HEK293 (cell line): ENCODE measurements around the gene RHOV.
A peak's percentile ranks its signal among the peaks of the same experiment; 100 is the strongest.

ENCODE experiments used
- BCL11A ChIP-seq: fragments of 450-650 bp; formaldehyde crosslinking; IDR thresholded peaks from 2 replicates; pipeline ENCODE4 v1.5.1; 2016; ENCODE audit warnings: low read depth, missing biosample characterization, missing genetic modification characterization
- GLI2 ChIP-seq: fragments of 450-650 bp; formaldehyde crosslinking; IDR thresholded peaks from 2 replicates; pipeline ENCODE4; 2017; ENCODE audit warnings: missing biosample characterization, missing genetic modification characterization, low read depth, borderline replicate concordance
- GLIS2 ChIP-seq: fragments of 450-650 bp; formaldehyde crosslinking; IDR thresholded peaks from 2 replicates; pipeline ENCODE4 v1.5.1; 2016; ENCODE audit warnings: missing biosample characterization, missing genetic modification characterization
- IKZF3 ChIP-seq: fragments of 450-650 bp; IDR thresholded peaks from 2 replicates; pipeline ENCODE4 v1.5.0; 2018; ENCODE audit warnings: missing biosample characterization, mild to moderate bottlenecking, missing genetic modification characterization, moderate library complexity
- INSM2 ChIP-seq: fragments of 450-650 bp; formaldehyde crosslinking; IDR thresholded peaks from 2 replicates; pipeline ENCODE4 v1.5.1; 2016; ENCODE audit warnings: missing biosample characterization, missing genetic modification characterization
- PRDM10 ChIP-seq: fragments of 450-650 bp; formaldehyde crosslinking; IDR thresholded peaks from 2 replicates; pipeline ENCODE4 v1.5.1; 2016; ENCODE audit warnings: missing biosample characterization, missing genetic modification characterization
- SCRT1 ChIP-seq: fragments of 450-650 bp; formaldehyde crosslinking; IDR thresholded peaks from 2 replicates; pipeline ENCODE4 v1.5.1; 2016; ENCODE audit warnings: missing biosample characterization, missing genetic modification characterization, borderline replicate concordance
- ZBTB48 ChIP-seq: fragments of 450-650 bp; formaldehyde crosslinking; IDR thresholded peaks from 2 replicates; pipeline ENCODE4 v1.5.1; 2016; ENCODE audit warnings: missing biosample characterization, missing genetic modification characterization
- ZBTB7A ChIP-seq: fragments of 450-650 bp; formaldehyde crosslinking; IDR thresholded peaks from 2 replicates; pipeline ENCODE4 v1.5.1; 2016; ENCODE audit warnings: low read depth, missing biosample characterization, missing genetic modification characterization
- ZNF155 ChIP-seq: fragments of 450-650 bp; formaldehyde crosslinking; IDR thresholded peaks from 2 replicates; pipeline ENCODE4 v1.5.1; 2016; ENCODE audit warnings: missing biosample characterization, missing genetic modification characterization
- ZNF19 ChIP-seq: fragments of 450-650 bp; formaldehyde crosslinking; IDR thresholded peaks from 2 replicates; pipeline ENCODE4; 2016; ENCODE audit warnings: missing biosample characterization, missing genetic modification characterization, low read depth
- ZNF2 ChIP-seq: fragments of 450-650 bp; formaldehyde crosslinking; IDR thresholded peaks from 2 replicates; pipeline ENCODE4 v1.5.1; 2016; ENCODE audit warnings: missing biosample characterization, missing genetic modification characterization
- ZNF221 ChIP-seq: fragments of 450-650 bp; formaldehyde crosslinking; IDR thresholded peaks from 2 replicates; pipeline ENCODE4 v1.5.1; 2017; ENCODE audit warnings: missing biosample characterization, missing genetic modification characterization, borderline replicate concordance
- ZNF24 ChIP-seq: fragments of 450-650 bp; formaldehyde crosslinking; IDR thresholded peaks from 2 replicates; pipeline ENCODE4 v1.5.1; 2016; ENCODE audit warnings: missing biosample characterization, missing genetic modification characterization
- ZNF302 ChIP-seq: fragments of 450-650 bp; formaldehyde crosslinking; IDR thresholded peaks from 2 replicates; pipeline ENCODE4 v1.5.1; 2016; ENCODE audit warnings: missing biosample characterization, missing genetic modification characterization, low read depth
- ZNF37A ChIP-seq: fragments of 450-650 bp; IDR thresholded peaks from 2 replicates; pipeline ENCODE4 v1.5.1; 2018; ENCODE audit warnings: missing biosample characterization, missing genetic modification characterization
- ZNF544 ChIP-seq: fragments of 450-650 bp; formaldehyde crosslinking; IDR thresholded peaks from 2 replicates; pipeline ENCODE4 v1.5.0; 2017; ENCODE audit warnings: missing biosample characterization, missing genetic modification characterization
- ZNF549 ChIP-seq: fragments of 450-650 bp; IDR thresholded peaks from 2 replicates; pipeline ENCODE4 v1.5.1; 2018; ENCODE audit warnings: missing biosample characterization, missing genetic modification characterization, mild to moderate bottlenecking, inconsistent platforms, moderate library complexity
- ZNF555 ChIP-seq: fragments of 450-650 bp; formaldehyde crosslinking; conservative IDR thresholded peaks from 2 replicates; pipeline ENCODE4 v1.5.1; 2017; ENCODE audit warnings: missing biosample characterization, mild to moderate bottlenecking, missing genetic modification characterization, inconsistent platforms
- ZNF596 ChIP-seq: fragments of 450-650 bp; IDR thresholded peaks from 2 replicates; pipeline ENCODE4 v1.5.0; 2018; ENCODE audit warnings: missing biosample characterization, mild to moderate bottlenecking, missing genetic modification characterization, moderate library complexity
- ZNF629 ChIP-seq: fragments of 450-650 bp; formaldehyde crosslinking; IDR thresholded peaks from 2 replicates; pipeline ENCODE4 v1.5.1; 2017; ENCODE audit warnings: missing biosample characterization, missing genetic modification characterization
- ZNF639 ChIP-seq: fragments of 450-650 bp; formaldehyde crosslinking; IDR thresholded peaks from 2 replicates; pipeline ENCODE4 v1.5.1; 2016; ENCODE audit warnings: missing biosample characterization, missing genetic modification characterization
- ZNF654 ChIP-seq: fragments of 450-650 bp; formaldehyde crosslinking; IDR thresholded peaks from 2 replicates; pipeline ENCODE4 v1.5.1; 2016; ENCODE audit warnings: low read depth, missing biosample characterization, missing genetic modification characterization
- ZNF664 ChIP-seq: fragments of 450-650 bp; formaldehyde crosslinking; IDR thresholded peaks from 2 replicates; pipeline ENCODE4 v1.5.1; 2016; ENCODE audit warnings: missing biosample characterization, missing genetic modification characterization
- ZNF707 ChIP-seq: fragments of 450-650 bp; formaldehyde crosslinking; IDR thresholded peaks from 2 replicates; pipeline ENCODE4 v1.5.1; 2016; ENCODE audit warnings: missing biosample characterization, missing genetic modification characterization
- ZNF768 ChIP-seq: fragments of 450-650 bp; formaldehyde crosslinking; IDR thresholded peaks from 2 replicates; pipeline ENCODE4 v1.5.1; 2018; ENCODE audit warnings: missing biosample characterization, mild to moderate bottlenecking, missing genetic modification characterization
- ZNF791 ChIP-seq: fragments of 450-650 bp; formaldehyde crosslinking; IDR thresholded peaks from 2 replicates; pipeline ENCODE4 v1.5.1; 2016; ENCODE audit warnings: missing biosample characterization, missing genetic modification characterization
- ZXDB ChIP-seq: fragments of 450-650 bp; formaldehyde crosslinking; IDR thresholded peaks from 2 replicates; pipeline ENCODE4 v1.5.1; 2016; ENCODE audit warnings: missing biosample characterization, missing genetic modification characterization
- TF ChIP-seq, protein P1 (sequence below): fragments of 450-650 bp; formaldehyde crosslinking; optimal IDR thresholded peaks from 2 replicates; pipeline ENCODE3; 2016; ENCODE audit warnings: missing biosample characterization, mild to moderate bottlenecking, missing genetic modification characterization
- TF ChIP-seq, protein P2 (sequence below): fragments of 450-650 bp; formaldehyde crosslinking; IDR thresholded peaks from 2 replicates; pipeline ENCODE4 v1.5.1; 2016; ENCODE audit warnings: missing biosample characterization, missing genetic modification characterization

Gene RHOV

DNA sequence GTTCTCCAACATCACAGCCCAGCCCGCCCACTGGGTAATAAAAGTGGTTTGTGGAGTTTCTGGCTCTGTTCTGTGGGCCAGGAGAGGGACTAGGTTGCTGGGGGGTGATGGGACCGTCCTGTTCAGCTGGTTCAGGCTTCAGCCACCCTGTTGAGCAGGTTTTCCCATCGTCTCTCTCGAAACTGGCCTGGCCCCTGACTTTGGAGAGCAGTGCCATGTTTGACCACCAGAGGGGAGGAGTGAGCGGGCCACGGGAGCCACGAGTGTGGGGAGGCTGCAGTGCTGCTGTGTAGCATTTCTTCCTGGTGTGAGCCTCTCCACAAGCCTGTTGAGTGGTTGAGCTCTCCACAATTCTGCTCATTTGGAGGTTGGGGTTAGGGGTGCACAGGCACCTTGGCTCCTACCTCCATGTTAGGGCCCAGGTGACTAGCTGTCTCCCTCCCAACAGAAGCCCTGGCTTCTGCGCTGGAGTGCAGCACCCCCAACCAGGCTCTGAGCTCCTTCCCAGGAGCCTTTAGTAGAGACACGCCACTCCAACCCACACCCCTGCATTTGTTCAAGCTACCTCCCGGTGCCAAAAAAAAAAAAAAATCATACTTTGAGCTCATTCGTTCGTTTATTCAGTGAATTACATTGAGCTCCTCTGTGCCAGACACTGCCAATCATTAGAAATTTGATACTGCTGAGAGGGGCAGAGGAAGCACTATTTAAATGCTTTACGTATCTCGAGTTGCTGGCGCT lies 16.3 kb downstream of the RHOV start (continued):
- no peak for TF ChIP-seq ZNF544 (tag by site-specific recombination)
- TF ChIP-seq BCL11A (tag by site-specific recombination) = no peak
- TF ChIP-seq ZBTB48 (tag by site-specific recombination) = 0 out of 2 replicates have a peak, but pooled peaks have one; percentile 64
- TF ChIP-seq ZXDB (tag by site-specific recombination) = no peak
- TF ChIP-seq IKZF3 (tag by site-specific recombination) = no peak
- TF ChIP-seq ZNF664 (tag by site-specific recombination) = no peak
- TF ChIP-seq ZNF629 (tag by site-specific recombination) = 0 out of 2 replicates have a peak, but pooled peaks have one; percentile 15
- no peak for TF ChIP-seq ZNF37A (tag by site-specific recombination)
- TF ChIP-seq GLIS2 = peak; percentile 69; the same call in 1 of the 2 replicates
- no peak for TF ChIP-seq ZNF639 (tag by site-specific recombination)
- TF ChIP-seq, protein P1, sequence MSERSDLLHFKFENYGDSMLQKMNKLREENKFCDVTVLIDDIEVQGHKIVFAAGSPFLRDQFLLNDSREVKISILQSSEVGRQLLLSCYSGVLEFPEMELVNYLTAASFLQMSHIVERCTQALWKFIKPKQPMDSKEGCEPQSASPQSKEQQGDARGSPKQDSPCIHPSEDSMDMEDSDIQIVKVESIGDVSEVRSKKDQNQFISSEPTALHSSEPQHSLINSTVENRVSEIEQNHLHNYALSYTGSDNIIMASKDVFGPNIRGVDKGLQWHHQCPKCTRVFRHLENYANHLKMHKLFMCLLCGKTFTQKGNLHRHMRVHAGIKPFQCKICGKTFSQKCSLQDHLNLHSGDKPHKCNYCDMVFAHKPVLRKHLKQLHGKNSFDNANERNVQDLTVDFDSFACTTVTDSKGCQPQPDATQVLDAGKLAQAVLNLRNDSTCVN (tag by site-specific recombination) = no peak
- peak; percentile 98 for TF ChIP-seq ZNF24 (tag by site-specific recombination)
- no peak for TF ChIP-seq ZNF555 (tag by site-specific recombination)
- no peak for TF ChIP-seq ZNF549 (tag by site-specific recombination)
- TF ChIP-seq ZNF707 (tag by site-specific recombination) = no peak
- TF ChIP-seq ZNF2 (tag by site-specific recombination) = peak; percentile 70; the same call in 1 of the 2 replicates
- no peak for TF ChIP-seq ZNF768 (tag by site-specific recombination)
- peak; percentile 59 for TF ChIP-seq ZNF654
- TF ChIP-seq ZNF19 (tag by site-specific recombination) = no peak
- no peak for TF ChIP-seq GLI2 (tag by site-specific recombination)
- no peak for TF ChIP-seq ZNF221
- TF ChIP-seq ZNF155 (tag by site-specific recombination) = no peak
- no peak for TF ChIP-seq ZBTB7A (tag by site-specific recombination)
- peak; percentile 93 for TF ChIP-seq PRDM10 (tag by site-specific recombination)
- no peak for TF ChIP-seq ZNF302 (tag by site-specific recombination)
- TF ChIP-seq SCRT1 (tag by site-specific recombination) = peak; percentile 79; the same call in 1 of the 2 replicates
- TF ChIP-seq ZNF791 = no peak
- TF ChIP-seq INSM2 (tag by site-specific recombination) = no peak
- TF ChIP-seq ZNF596 = no peak
- TF ChIP-seq, protein P2, sequence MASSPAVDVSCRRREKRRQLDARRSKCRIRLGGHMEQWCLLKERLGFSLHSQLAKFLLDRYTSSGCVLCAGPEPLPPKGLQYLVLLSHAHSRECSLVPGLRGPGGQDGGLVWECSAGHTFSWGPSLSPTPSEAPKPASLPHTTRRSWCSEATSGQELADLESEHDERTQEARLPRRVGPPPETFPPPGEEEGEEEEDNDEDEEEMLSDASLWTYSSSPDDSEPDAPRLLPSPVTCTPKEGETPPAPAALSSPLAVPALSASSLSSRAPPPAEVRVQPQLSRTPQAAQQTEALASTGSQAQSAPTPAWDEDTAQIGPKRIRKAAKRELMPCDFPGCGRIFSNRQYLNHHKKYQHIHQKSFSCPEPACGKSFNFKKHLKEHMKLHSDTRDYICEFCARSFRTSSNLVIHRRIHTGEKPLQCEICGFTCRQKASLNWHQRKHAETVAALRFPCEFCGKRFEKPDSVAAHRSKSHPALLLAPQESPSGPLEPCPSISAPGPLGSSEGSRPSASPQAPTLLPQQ (tag by site-specific recombination) = 0 out of 2 replicates have a peak, but pooled peaks have one; percentile 27
